CD14-positive monocyte (primary cell): ENCODE measurements around the gene CCDC122. TPM values are rescaled to one million over a fixed set of nuclear protein-coding genes. Genes with fewer than 3 reads are reported as not detected.
A peak's percentile ranks its signal among the peaks of the same experiment; 100 is the strongest.

Source experiments
- DNase-seq, 3 donors: peaks; one replicate each; pipeline ENCODE4 v3.0.0-alpha.2; 2011 to 2022
- H2AFZ ChIP-seq: 2 replicates; pipeline ENCODE4 v1.6.0; 2012; ENCODE audit warnings: mild to moderate bottlenecking, low read depth, low read length, inconsistent platforms; ENCODE audit not compliant: insufficient read depth, poor library complexity, severe bottlenecking
- H3K27ac ChIP-seq, 2 donors: 1 replicate in 1 of 2; 2 replicates in 1 of 2; pipeline ENCODE4 v1.5.1; 2012 to 2013; ENCODE audit warnings: low read length in 2 of 2, control low read depth in 1 of 2, inconsistent platforms in 1 of 2, low read depth in 1 of 2, mild to moderate bottlenecking in 1 of 2
- H3K27me3 ChIP-seq, 2 donors: one replicate each; pipeline versions ENCODE4 v1.6.0 to v1.6.1; 2011 to 2013; ENCODE audit warnings: low read length in 2 of 2; ENCODE audit not compliant: control insufficient read depth in 2 of 2, insufficient read depth in 2 of 2
- H3K36me3 ChIP-seq, 2 donors: replicated peaks in 1 of 2; 1 replicate in 1 of 2; 2 replicates in 1 of 2; pipeline versions ENCODE4 v1.5.1 to v1.6.1; 2012 to 2013; ENCODE audit warnings: low read length in 2 of 2, control low read depth in 1 of 2, inconsistent platforms in 1 of 2, mild to moderate bottlenecking in 1 of 2; ENCODE audit not compliant: insufficient read depth in 2 of 2, control insufficient read depth in 1 of 2
- H3K4me1 ChIP-seq, 2 donors: 1 replicate in 1 of 2; 2 replicates in 1 of 2; pipeline versions ENCODE4 v1.5.1 to v1.6.1; 2012 to 2013; ENCODE audit warnings: low read length in 2 of 2, control low read depth in 1 of 2, inconsistent platforms in 1 of 2, mild to moderate bottlenecking in 1 of 2, moderate library complexity in 1 of 2; ENCODE audit not compliant: insufficient read depth in 2 of 2, control insufficient read depth in 1 of 2
- H3K4me2 ChIP-seq: replicated peaks from 2 replicates; pipeline ENCODE3; 2012; ENCODE audit warnings: low read length, moderate library complexity, mild to moderate bottlenecking; ENCODE audit not compliant: poor library complexity, severe bottlenecking; ENCODE audit errors: extremely low read depth
- H3K4me3 ChIP-seq, 3 experiments: fragments of 200-600 bp in 1 of 3; sonication (generic) in 1 of 3; replicated peaks in 1 of 3; 1 replicate in 2 of 3; 2 replicates in 1 of 3; pipeline ENCODE4 v1.5.1; 2011 to 2013; ENCODE audit warnings: low read length in 3 of 3, mild to moderate bottlenecking in 3 of 3, control low read depth in 2 of 3, low read depth in 2 of 3, inconsistent platforms in 1 of 3, moderate library complexity in 1 of 3
- H3K79me2 ChIP-seq: 2 replicates; pipeline ENCODE4 v1.6.0; 2012; ENCODE audit warnings: mild to moderate bottlenecking, control low read depth, inconsistent platforms, low read length, moderate library complexity; ENCODE audit not compliant: insufficient read depth
- H3K9ac ChIP-seq: 2 replicates; pipeline ENCODE4 v1.6.0; 2017; ENCODE audit warnings: low read length, mild to moderate bottlenecking; ENCODE audit not compliant: insufficient read depth, poor library complexity, severe bottlenecking
- H3K9me3 ChIP-seq, 2 donors: replicated peaks in 1 of 2; 1 replicate in 1 of 2; 2 replicates in 1 of 2; pipeline versions ENCODE4 v1.5.1 to v1.6.1; 2012 to 2013; ENCODE audit warnings: low read length in 2 of 2, control low read depth in 1 of 2; ENCODE audit not compliant: control insufficient read depth in 1 of 2, insufficient read depth in 1 of 2
- H4K20me1 ChIP-seq: 2 replicates; pipeline ENCODE4 v1.6.0; 2012; ENCODE audit warnings: mild to moderate bottlenecking, low read length, control low read depth, moderate library complexity; ENCODE audit not compliant: insufficient read depth
- H3K27ac Mint-ChIP-seq, 7 donors: one replicate each; pipeline ENCODE4 v1.8.0; 2020; ENCODE audit warnings: mild to moderate bottlenecking in 7 of 7, mixed read lengths in 7 of 7, moderate library complexity in 6 of 7, inconsistent platforms in 2 of 7
- H3K27me3 Mint-ChIP-seq, 3 donors: one replicate each; pipeline ENCODE4 v1.8.0; 2021 to 2022; ENCODE audit warnings: low read depth in 3 of 3, mild to moderate bottlenecking in 3 of 3, mixed read lengths in 3 of 3, moderate library complexity in 3 of 3, inconsistent platforms in 1 of 3
- H3K36me3 Mint-ChIP-seq, 2 donors: one replicate each; pipeline ENCODE4 v1.8.0; 2020; ENCODE audit warnings: mixed read lengths in 2 of 2, inconsistent platforms in 1 of 2, mild to moderate bottlenecking in 1 of 2
- H3K4me1 Mint-ChIP-seq: one replicate; pipeline ENCODE4 v1.8.0; 2020; ENCODE audit warnings: mild to moderate bottlenecking, mixed read lengths
- H3K4me3 Mint-ChIP-seq, 2 donors: one replicate each; pipeline ENCODE4 v1.8.0; 2020; ENCODE audit warnings: mild to moderate bottlenecking in 2 of 2, mixed read lengths in 2 of 2, moderate library complexity in 1 of 2
- H3K9me3 Mint-ChIP-seq, 7 donors: one replicate each; pipeline ENCODE4 v1.8.0; 2020 to 2022; ENCODE audit warnings: mixed read lengths in 7 of 7, mild to moderate bottlenecking in 6 of 7, moderate library complexity in 6 of 7, inconsistent platforms in 2 of 7
- WGBS: methylation state at CpG from one replicate; pipeline ENCODE4 v1.1.5; 2013; ENCODE audit warnings: missing lambda C conversion rate; ENCODE audit not compliant: insufficient coverage; 5-methylcytosine and 5-hydroxymethylcytosine counted together
- intact Hi-C, 2 donors: fragments of 100-400 bp; cut with micrococcal nuclease; formaldehyde crosslinking; loops; one replicate each; pipeline versions ENCODE4 v1.15.0 to v1.15.1; 2023
- polyA plus RNA-seq, 3 donors: library from polyadenylated mRNA; depleted of rRNA in 1 of 3; unstranded in 2 of 3; stranded (reverse) in 1 of 3; fragments of 300-500 nt in 2 of 3; fragments of >200 nt in 1 of 3; fragmentation: Illumina TruSeq in 2 of 3; gene quantifications; 1 replicate in 2 of 3; 2 replicates in 1 of 3; pipeline ENCODE4 v1.2.3, GENCODE V29; 2012 to 2021
- TF ChIP-seq, protein P1 (sequence below): fragments of 200-600 bp; IDR thresholded peaks from one replicate; pipeline ENCODE4 v1.8.0; 2022; ENCODE audit warnings: antibody characterized with exemption, mild to moderate bottlenecking

CCDC122 gene
- polyA plus RNA-seq, 3 donors = 0.16 to 8.0 (median 0.52) TPM

DNA sequence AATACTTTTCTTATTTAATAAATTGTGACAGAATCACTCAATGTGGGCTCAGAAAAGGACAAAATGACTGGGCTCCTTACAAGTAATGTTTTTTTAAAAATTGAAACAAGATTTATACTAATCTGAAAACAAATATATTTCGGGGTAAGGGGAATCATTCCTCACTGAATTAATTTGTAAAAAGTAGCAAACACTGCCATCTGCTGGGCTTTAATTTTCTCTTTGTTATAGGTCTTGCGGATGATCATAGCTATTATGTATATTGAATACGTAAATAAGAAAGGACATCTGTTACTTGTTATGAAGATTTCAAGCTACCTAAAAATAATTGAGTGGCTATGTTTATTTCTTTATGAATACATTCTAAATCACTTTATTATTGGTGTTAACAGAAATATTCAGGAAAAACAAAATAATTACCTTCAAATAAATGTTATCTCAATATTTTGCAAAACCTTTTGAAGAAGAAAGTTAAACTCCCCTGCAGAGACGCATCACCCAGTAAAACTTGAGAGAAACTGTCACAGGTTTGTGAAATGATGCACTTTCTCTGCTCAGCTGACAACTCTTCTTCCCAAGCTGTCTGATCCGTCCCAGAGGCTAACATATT lies 75.0 kb downstream of the CCDC122 start:
- Histone ChIP-seq H3K27me3 (no peaks in the 10 kb centered on the region), H2AFZ (no peak overlapping the region), H3K9ac (no peak overlapping the region), H3K4me1 (no peaks in the 10 kb centered on the region), H3K4me2 (no peak overlapping the region), H3K27ac (no peak overlapping the region), H4K20me1 (no peaks in the 10 kb centered on the region), H3K36me3 (no peaks in the 10 kb centered on the region), H3K4me3 (no peak overlapping the region), H3K79me2 (no peaks in the 10 kb centered on the region), H3K9me3 (no peaks in the 10 kb centered on the region)
- H3K36me3 Mint-ChIP-seq = no peaks in the 10 kb centered on the region
- intact Hi-C loops = loop anchor here (5.0 to 10.0 kb wide), 2 partner anchors 1210 to 1212 kb away; no protein-coding TSS in a partner anchor
- peaks cover 0 to 3% (median 2%) of the 10 kb centered on the region in 3 donors for H3K27me3 Mint-ChIP-seq
- no peak overlapping the region for H3K4me3 Mint-ChIP-seq
- WGBS = 100% methylated on average over 1 of the region's 5 CpGs
- peak; percentile 22 to 55 (median 27) for DNase-seq
- TF ChIP-seq, protein P1, sequence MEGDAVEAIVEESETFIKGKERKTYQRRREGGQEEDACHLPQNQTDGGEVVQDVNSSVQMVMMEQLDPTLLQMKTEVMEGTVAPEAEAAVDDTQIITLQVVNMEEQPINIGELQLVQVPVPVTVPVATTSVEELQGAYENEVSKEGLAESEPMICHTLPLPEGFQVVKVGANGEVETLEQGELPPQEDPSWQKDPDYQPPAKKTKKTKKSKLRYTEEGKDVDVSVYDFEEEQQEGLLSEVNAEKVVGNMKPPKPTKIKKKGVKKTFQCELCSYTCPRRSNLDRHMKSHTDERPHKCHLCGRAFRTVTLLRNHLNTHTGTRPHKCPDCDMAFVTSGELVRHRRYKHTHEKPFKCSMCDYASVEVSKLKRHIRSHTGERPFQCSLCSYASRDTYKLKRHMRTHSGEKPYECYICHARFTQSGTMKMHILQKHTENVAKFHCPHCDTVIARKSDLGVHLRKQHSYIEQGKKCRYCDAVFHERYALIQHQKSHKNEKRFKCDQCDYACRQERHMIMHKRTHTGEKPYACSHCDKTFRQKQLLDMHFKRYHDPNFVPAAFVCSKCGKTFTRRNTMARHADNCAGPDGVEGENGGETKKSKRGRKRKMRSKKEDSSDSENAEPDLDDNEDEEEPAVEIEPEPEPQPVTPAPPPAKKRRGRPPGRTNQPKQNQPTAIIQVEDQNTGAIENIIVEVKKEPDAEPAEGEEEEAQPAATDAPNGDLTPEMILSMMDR = peak; percentile 75
- no peaks in the 10 kb centered on the region for H3K9me3 Mint-ChIP-seq
- H3K27ac Mint-ChIP-seq = no peak overlapping the region
- H3K4me1 Mint-ChIP-seq = peaks cover 8% of the 10 kb centered on the region

DNA sequence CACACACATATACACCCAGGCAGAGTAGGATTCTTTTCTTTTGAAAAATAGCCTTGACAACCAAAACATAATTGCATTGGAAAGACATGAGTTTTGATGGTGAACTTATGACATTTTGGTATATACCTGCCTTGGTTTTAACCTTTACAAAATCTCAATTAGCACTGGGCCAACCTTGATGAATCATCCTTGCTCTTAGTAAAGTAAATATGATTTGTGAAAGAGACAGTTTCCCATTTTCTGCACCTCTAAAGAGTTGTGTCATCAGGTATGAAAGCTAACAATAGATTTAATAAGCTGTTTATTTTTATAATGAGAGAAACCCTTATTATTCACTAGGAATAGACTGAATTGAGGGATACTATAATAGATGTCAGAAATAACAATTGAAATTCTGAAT lies 77.0 kb downstream of the CCDC122 start:
- H2AFZ ChIP-seq = no peak overlapping the region
- no peaks in the 10 kb centered on the region for H3K9me3 ChIP-seq
- Mint-ChIP-seq H3K36me3 (no peaks in the 10 kb centered on the region), H3K27me3 (peaks cover 0 to 4% (median 4%) of the 10 kb centered on the region in 3 donors), H3K4me1 (peaks cover 4% of the 10 kb centered on the region), H3K27ac (no peak overlapping the region), H3K9me3 (no peaks in the 10 kb centered on the region), H3K4me3 (no peak overlapping the region)
- no peaks in the 10 kb centered on the region for H3K4me1 ChIP-seq
- intact Hi-C loops = loop anchor here in 1 of 2 donors (10.0 kb wide), 1 partner anchor 1208 kb away; no protein-coding TSS in a partner anchor
- no peak overlapping the region for H3K4me3 ChIP-seq
- TF ChIP-seq, protein P1 = no peak
- no peaks in the 10 kb centered on the region for H4K20me1 ChIP-seq
- no peak overlapping the region for H3K4me2 ChIP-seq
- no peaks in the 10 kb centered on the region for H3K36me3 ChIP-seq
- no peak overlapping the region for H3K27ac ChIP-seq
- no peaks in the 10 kb centered on the region for H3K79me2 ChIP-seq
- no peak overlapping the region for H3K9ac ChIP-seq
- H3K27me3 ChIP-seq = no peaks in the 10 kb centered on the region
- DNase-seq = no peak
